Mesangial cell (primary cell): Measurements from ENCODE around the gene PSORS1C2. TPM values are rescaled to one million over a fixed set of nuclear protein-coding genes. Genes with fewer than 3 reads are reported as not detected.

Experiments used
- total RNA-seq: library from RNA; depleted of rRNA; stranded (reverse); fragments of >200 nt; gene quantifications from 2 replicates; pipeline ENCODE4 v1.2.3, GENCODE V29; 2015

Gene PSORS1C2
- not detected in 2 replicates for total RNA-seq

DNA sequence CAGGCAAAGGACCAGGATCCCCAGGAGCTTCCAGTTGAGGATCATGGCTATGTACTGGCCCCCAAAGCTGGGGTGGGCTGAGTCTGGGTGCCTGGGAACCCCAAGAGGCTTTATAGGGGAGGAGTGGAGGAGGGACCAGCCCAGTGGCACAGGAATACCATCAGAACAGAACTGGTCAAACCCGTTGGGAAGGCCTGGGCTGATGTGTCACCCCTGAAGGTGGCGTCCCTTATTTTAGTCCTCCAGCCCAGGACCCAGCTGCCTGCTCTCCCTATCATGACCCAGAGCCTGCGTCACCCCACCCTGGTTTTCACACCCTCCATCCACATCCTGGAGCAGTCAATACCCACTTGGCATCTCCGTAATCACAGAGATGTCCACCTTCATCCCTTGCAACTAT, at the start of gene PSORS1C2:
PSORS1C2 (minus strand) TSS at position 85 of the 400 bp plus-strand sequence; CDS start at position 45, 40 bp downstream.

DNA sequence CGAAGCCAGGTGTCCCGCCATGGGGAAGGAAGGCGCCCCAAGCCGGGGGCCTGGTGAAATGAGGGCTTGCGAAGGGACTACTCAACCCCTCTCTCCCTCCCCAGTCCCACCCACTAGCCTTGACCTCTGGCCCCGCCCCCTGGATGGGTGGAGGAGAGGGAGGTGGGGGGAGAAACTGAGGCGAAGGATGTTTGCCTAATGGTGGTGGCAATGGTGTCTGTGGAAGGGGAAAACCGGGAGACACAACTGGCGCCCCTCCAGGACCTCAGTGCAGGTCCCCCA, 31.7 kb upstream of the PSORS1C2 start, which contains the start of gene POU5F1:
POU5F1 (minus strand) TSS at position 83 of the 282 bp plus-strand sequence; CDS start at position 21, 62 bp downstream.

DNA sequence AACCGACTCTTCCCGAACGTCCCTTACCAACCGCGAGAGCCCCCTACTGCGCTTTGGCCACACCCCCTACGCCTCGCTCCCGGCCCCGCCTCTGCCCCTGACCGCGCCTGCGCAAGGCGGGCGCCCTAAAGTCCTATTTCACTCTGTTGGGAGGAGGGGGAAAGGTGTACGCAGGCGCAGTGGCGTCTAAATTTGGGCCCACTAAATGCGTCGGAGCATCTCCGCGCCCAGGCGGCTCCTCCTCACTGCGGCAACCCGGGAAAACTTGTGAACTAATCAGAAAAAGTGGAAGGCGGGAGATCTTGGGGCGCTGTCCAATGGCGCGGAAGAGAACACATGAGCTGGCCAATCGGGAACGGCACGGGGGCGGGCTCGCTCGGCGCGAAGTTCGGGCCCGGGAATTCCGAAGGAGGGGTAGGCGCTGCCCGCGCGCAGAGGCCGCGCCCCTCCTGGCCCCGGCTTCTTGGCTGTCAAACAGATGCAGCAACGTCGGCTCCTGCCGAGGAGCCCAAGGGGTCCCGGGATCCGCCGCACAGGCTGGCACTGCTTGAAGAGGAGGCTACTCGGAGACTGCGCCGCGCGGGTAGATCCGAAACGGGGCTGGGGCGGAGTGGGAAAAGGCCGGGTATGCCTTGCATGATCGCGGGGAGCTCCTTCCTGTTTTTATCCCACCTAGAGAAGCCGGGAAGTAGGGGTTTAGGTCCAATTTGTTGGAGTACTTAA, 19.4 kb upstream of the PSORS1C2 start, which contains the start of gene TCF19:
TCF19 (plus strand) TSS at position 450 of the 723 bp plus-strand sequence. CDS start 881 bp downstream, outside the sequence.

DNA sequence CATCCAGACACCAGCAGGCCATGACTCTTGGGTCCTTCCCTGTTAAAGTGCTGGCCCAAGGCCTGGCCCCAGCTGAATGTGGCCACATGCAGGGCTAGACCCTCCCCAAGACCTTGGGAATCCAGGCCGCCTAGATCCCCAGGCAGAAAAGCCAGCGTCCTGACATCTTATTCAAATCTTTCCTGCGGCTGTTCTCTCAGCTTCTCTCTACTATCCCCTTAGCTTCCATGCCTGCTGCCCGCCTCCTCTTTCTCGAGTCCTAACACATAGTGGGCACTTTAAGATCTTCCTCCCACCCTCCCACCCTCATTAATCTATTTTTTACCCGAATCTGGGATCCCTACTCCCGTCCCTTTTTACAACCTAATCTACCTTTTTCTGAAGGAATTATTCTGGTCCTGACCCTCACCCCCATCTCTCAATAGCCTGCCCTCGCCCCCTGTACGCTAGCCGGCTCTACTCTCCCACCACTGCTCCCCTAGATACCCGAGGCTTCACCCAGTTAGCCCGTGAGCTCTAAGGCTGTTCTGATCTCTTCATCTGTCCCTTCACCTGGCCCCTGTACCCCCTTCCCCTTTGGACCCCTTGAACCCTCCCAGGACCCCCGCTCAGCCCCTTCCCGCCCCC, 18.8 kb upstream of the PSORS1C2 start, which contains the start of gene CCHCR1:
CCHCR1 (minus strand) TSS at position 290 of the 627 bp plus-strand sequence; CDS start at position 88, 202 bp downstream.

DNA sequence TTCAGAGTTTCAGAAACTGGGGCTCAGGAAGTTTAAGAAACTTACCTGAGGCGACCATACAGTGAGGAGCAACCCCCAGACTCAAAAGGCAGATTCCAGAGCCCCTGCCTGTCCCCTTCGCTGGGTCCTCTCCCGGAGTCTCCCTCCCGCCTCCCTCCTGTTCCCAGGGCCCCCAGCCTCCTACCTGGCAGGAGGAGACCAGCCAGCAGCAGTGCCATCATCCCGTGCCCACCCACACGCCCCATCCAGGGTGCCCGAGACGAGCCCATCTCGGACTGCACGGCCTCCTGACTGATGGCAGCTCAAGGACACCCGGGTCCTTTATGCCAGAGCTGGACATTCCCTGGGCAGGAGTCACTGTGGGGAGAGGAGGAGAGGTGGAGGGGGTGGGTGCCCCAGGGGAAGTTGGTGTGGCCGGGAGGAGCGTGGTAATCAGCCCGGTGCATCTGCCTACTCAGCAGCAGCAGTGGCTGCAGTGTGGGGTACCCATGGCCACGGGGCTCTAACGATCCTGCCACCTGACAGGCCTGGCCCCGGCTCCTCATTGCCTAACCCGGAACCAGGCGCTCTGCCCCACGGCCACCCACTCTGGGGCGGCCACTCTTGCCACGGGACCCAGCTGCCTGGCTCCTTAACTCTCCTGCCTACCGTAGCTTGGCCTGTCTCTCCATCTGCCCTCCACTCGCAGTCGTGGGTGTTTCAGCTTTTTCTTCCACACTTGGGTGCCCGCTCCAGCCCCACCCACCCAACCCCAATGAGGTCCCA, 18.5 kb downstream of the PSORS1C2 start, which contains the start of gene CDSN:
CDSN (minus strand) TSS at position 296 of the 765 bp plus-strand sequence; CDS start at position 269, 27 bp downstream.

DNA sequence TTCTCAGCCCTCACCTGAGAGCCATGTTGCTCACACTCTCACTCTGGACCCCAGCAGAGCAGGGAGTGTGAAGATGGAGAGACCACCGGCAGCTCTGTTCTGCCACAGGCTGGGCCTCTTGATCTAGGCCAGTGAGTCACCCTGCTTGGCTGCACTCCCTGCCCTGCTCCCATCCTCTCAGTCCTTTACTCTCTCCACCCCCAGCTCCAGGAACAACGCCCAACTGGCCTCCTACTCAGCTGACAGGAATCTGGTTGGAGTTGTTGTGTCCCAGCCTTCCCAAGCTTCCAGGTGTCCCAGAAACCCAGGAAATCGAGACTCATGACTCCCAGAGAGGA, 24.4 kb downstream of the PSORS1C2 start, which contains the start of gene PSORS1C1:
PSORS1C1 (plus strand) TSS at position 260 of the 338 bp plus-strand sequence. CDS start 14,833 bp downstream, outside the sequence.

DNA sequence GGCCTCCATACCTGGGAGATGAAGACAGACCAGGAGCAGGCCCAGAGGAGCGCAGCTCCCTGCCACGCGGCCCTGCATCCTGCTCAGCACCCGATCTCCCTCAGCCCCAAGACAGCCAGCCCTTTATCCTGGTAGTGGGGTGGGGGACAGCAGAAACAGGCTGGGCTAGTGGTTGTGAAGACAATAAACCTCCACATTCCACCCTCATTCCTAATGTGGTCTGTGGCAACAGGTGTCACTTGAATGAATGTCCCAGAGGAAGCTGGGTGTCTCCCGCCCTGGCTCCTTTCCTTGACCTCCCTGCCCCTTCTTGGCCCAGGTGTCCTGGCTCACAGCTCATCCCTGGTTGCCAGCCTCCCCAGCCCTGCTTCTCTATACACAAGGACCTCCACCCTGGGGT, 26.4 kb downstream of the PSORS1C2 start, which contains the start of gene C6orf15:
C6orf15 (minus strand) TSS at position 98 of the 400 bp plus-strand sequence; CDS start at position 78, 20 bp downstream.

Other genes starting within 250 kb of the PSORS1C2 start
- gene GTF2H4, start 230.9 kb downstream of the PSORS1C2 start, total RNA-seq, result 21.0 and 27.5 TPM in 2 replicates
- 26.1 and 43.4 TPM in 2 replicates for gene VARS2, start 224.8 kb downstream of the PSORS1C2 start, total RNA-seq
- gene SFTA2, start 206.9 kb downstream of the PSORS1C2 start, total RNA-seq, result not detected in 2 replicates
- gene MUCL3, start 198.1 kb downstream of the PSORS1C2 start, total RNA-seq, result not detected in 2 replicates
- gene MUC21, start 155.3 kb downstream of the PSORS1C2 start, total RNA-seq, result not detected in 2 replicates
- not detected in 2 replicates for gene MUC22, start 128.6 kb downstream of the PSORS1C2 start, total RNA-seq
- 0.13 and 2.0 TPM in 2 replicates for gene C6orf15, start 26.5 kb downstream of the PSORS1C2 start, total RNA-seq
- gene PSORS1C1, start 24.3 kb downstream of the PSORS1C2 start, total RNA-seq, result 0.49 and 1.4 TPM in 2 replicates
- 0.25 TPM in 1 of 2 replicates, not detected in the other for gene CDSN, start 18.6 kb downstream of the PSORS1C2 start, total RNA-seq
- 20.0 and 26.2 TPM in 2 replicates for gene CCHCR1, start 18.7 kb upstream of the PSORS1C2 start, total RNA-seq
- 10.9 and 61.3 TPM in 2 replicates for gene TCF19, start 19.5 kb upstream of the PSORS1C2 start, total RNA-seq
- gene POU5F1, start 31.6 kb upstream of the PSORS1C2 start, total RNA-seq, result 4.4 and 7.2 TPM in 2 replicates
- 114 and 130 TPM in 2 replicates for gene HLA-C, start 133.0 kb upstream of the PSORS1C2 start, total RNA-seq
- 50.8 and 163 TPM in 2 replicates for gene HLA-B, start 218.1 kb upstream of the PSORS1C2 start, total RNA-seq